Brain microvascular endothelial cell (primary cell): ENCODE data around the gene HDAC1.

Experiments used
- DNase-seq: peaks from one replicate; pipeline ENCODE4 v3.0.0-alpha.2; 2020
- H3K27ac ChIP-seq: fragments of 250-450 bp; sonication (Bioruptor Pico); 2 replicates; pipeline ENCODE4 v1.5.1; 2020; ENCODE audit warnings: mild to moderate bottlenecking, moderate library complexity
- H3K27me3 ChIP-seq: fragments of 250-450 bp; sonication (Bioruptor Pico); replicated peaks from 2 replicates; pipeline ENCODE4 v1.5.1; 2020; ENCODE audit warnings: mild to moderate bottlenecking
- H3K36me3 ChIP-seq: fragments of 250-450 bp; sonication (Bioruptor Pico); replicated peaks from 2 replicates; pipeline ENCODE4 v1.5.1; 2020; ENCODE audit warnings: mild to moderate bottlenecking
- H3K4me3 ChIP-seq: 2 replicates; pipeline ENCODE4 v1.5.1; 2011; ENCODE audit warnings: low read depth, mild to moderate bottlenecking, control low read depth, low read length, moderate library complexity
- in situ Hi-C: cut with HindIII; loops from 2 replicates; pipeline ENCODE4 v1.10.0; 2017; ENCODE audit warnings: low sequenced_read_pairs, low pct_ligation_motif_present
- TF ChIP-seq, protein P1 (sequence below): IDR thresholded peaks from 2 replicates; pipeline ENCODE4 v1.5.1; 2011; ENCODE audit warnings: low read depth, mild to moderate bottlenecking, moderate library complexity, low read length, control low read depth, inconsistent platforms; ENCODE audit errors: missing control alignments

HDAC1 gene

GRCh38 chr1:32303997-32304622 is 12.2 kb downstream of the HDAC1 start:
- H3K36me3 ChIP-seq = peaks cover 13% of the 10 kb centered on the region

DNA sequence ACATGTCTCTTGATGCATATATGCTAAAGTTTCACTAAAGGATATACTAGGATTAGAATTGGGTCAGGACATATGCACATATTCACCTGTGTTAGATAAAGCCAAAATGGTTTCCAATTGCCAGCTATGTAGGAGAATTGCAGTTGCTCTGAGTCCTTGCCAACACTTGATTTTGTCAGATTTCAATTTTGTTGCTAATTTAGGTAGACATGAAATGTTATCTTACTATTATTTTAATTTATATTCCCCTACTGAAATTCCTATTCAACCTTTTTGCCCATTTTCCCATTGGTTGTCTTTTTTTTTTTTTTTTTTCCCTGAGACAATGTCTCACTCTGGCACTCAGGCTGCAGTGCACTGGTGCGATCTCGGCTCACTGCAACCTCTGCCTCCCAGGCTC is 13.4 kb downstream of the HDAC1 start:
- H3K27ac ChIP-seq = no peak overlapping the region
- H3K36me3 ChIP-seq = peaks cover 13% of the 10 kb centered on the region
- no peak overlapping the region for H3K4me3 ChIP-seq
- TF ChIP-seq, protein P1, sequence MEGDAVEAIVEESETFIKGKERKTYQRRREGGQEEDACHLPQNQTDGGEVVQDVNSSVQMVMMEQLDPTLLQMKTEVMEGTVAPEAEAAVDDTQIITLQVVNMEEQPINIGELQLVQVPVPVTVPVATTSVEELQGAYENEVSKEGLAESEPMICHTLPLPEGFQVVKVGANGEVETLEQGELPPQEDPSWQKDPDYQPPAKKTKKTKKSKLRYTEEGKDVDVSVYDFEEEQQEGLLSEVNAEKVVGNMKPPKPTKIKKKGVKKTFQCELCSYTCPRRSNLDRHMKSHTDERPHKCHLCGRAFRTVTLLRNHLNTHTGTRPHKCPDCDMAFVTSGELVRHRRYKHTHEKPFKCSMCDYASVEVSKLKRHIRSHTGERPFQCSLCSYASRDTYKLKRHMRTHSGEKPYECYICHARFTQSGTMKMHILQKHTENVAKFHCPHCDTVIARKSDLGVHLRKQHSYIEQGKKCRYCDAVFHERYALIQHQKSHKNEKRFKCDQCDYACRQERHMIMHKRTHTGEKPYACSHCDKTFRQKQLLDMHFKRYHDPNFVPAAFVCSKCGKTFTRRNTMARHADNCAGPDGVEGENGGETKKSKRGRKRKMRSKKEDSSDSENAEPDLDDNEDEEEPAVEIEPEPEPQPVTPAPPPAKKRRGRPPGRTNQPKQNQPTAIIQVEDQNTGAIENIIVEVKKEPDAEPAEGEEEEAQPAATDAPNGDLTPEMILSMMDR = no peak
- no peak for DNase-seq
- in situ Hi-C loops = no loop called here
- no peaks in the 10 kb centered on the region for H3K27me3 ChIP-seq

More at GRCh38 chr1:32303997-32304622, 12.2 kb downstream of the HDAC1 start:
- Histone ChIP-seq H3K27me3 (no peaks in the 10 kb centered on the region), H3K4me3 (no peak overlapping the region), H3K27ac (no peak overlapping the region)
- TF ChIP-seq, protein P1 = no peak
- in situ Hi-C loops = no loop called here
- peak; percentile 32 for DNase-seq

DNA sequence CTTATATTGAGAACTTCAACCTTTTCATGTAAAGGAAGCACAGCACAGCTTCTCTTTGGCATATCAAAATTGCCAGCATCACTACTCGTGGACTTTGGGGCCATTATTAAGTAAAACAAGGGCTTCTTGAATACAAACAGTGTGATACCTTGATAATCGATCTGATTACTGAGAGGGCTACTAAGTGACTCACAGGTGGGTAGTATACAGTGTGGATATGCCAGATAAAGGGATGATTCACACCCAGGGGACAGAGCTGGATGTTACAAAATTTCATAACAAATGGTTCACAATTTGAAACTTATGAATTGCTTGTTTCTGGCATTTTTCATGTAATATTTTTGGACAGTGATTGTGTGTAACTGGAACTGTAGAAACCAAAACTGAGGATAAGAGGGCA is 15.4 kb downstream of the HDAC1 start:
- Histone ChIP-seq H3K27me3 (no peaks in the 10 kb centered on the region), H3K36me3 (peaks cover 13% of the 10 kb centered on the region), H3K27ac (no peak overlapping the region), H3K4me3 (no peak overlapping the region)
- DNase-seq = peak; percentile 33
- in situ Hi-C loops = no loop called here
- TF ChIP-seq, protein P1 = no peak

DNA sequence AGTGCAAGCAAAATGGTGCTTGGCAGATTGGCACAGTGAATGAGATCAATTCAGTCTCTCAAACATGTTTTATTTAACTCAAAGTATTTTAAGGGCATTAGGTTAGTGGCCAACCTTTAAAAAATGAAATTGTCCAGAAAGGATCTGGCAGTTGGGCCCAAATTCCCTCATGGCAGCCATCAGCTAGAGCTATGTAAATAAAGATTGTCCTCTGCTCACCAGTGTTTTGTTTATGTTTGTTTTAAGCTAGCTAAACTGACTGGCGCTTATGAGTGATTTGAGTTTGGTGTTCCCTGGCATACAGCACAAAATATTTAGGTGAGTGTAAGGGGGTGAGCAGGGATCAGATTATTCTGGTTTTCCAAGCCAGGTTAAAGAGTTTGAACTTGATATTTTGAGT is 18.1 kb downstream of the HDAC1 start:
- TF ChIP-seq, protein P1 = no peak
- no peak for DNase-seq

GRCh38 chr1:32311709-32312393 is 20.0 kb downstream of the HDAC1 start:
- Histone ChIP-seq H3K36me3 (peaks cover 3% of the 10 kb centered on the region), H3K27me3 (no peaks in the 10 kb centered on the region), H3K27ac (no peak overlapping the region), H3K4me3 (no peak overlapping the region)
- no peak for DNase-seq
- TF ChIP-seq, protein P1 = no peak
- in situ Hi-C loops = no loop called here

More for the DNA sequence above, 18.1 kb downstream of the HDAC1 start:
- Histone ChIP-seq H3K27me3 (no peaks in the 10 kb centered on the region), H3K4me3 (no peak overlapping the region), H3K36me3 (peaks cover 4% of the 10 kb centered on the region), H3K27ac (no peak overlapping the region)
- in situ Hi-C loops = no loop called here
